GM21360 (cell line): ENCODE measurements around the gene PTPRN2.

Experiments used
- ATAC-seq: cut with Tn5 transposase; IDR thresholded peaks from one replicate; pipeline ENCODE4 v1.9.1; 2021; ENCODE audit warnings: mild to moderate bottlenecking, moderate library complexity; ENCODE audit not compliant: unreplicated experiment

PTPRN2 gene

DNA sequence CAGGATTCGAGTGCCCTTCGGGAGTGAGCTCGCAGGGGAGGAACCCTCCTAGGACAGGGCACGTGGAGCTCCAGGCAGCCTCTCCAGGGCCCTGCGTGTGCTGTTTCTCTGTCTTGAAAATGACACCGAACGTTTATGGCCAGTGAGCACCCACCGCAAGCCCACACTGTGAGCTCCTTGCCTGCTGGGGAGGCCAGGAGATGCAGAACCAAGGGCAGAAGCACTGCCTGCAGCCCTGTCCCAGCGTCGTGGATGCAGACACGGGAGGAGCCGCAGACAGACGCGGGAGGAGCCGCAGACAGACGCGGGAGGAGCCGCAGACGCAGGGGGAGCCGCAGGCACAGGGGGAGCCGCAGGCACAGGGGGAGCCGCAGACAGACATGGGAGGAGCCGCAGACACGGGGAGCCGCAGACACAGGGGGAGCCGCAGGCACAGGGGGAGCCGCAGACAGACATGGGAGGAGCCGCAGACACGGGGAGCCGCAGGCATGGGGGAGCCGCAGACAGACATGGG, 314.4 kb downstream of the PTPRN2 start:
- ATAC-seq, result no peak

DNA sequence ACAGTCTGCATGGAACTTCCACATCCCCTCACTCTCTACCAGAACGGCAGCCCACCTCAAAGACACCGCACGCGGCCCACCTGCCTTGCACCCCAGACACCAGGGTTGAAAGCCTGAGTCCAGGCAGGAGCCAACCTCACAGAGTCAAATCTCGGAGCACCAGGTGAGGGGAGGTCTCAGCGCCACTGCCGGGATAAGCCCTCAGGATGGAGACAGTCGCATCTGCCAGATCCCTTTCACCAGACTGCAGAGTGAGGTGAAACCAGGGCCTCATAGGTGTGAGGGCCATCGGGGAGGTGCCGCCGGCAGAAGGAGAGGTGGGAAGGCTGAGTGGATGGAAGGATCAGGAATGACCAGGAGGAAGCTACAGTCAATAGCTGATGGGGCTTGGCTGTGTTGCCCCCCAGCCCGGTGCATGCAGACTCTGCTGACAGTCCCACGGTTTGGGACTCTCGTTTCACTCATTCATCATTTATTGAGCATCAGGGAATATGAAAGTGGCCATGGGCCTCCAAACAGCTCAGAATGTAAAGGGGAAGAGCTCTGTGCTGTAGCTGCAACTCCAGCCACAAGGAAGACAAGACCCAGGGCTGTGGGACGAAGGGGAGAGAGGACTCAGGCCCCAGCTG, 315.0 kb downstream of the PTPRN2 start:
- ATAC-seq, result no peak

DNA sequence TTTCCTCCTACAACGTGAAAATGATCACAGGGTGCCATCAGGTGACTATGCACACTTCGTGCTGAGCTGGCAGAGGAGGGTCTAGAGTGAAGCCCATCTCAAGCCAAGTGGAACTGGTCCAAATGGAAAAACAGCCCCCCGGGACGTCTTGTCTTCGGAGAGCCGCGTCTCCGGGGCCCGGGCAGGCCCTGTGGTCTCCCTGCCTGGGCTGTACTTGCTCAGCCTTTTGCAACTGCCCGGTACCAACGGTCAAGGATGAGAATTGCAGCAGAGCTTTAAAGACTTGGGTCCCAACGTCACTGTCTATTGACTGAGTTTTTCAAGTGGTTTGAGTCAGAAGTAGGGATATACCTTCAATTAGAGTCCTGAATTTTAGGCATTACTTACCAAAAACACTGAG, 315.5 kb downstream of the PTPRN2 start:
- ATAC-seq, result no peak

DNA sequence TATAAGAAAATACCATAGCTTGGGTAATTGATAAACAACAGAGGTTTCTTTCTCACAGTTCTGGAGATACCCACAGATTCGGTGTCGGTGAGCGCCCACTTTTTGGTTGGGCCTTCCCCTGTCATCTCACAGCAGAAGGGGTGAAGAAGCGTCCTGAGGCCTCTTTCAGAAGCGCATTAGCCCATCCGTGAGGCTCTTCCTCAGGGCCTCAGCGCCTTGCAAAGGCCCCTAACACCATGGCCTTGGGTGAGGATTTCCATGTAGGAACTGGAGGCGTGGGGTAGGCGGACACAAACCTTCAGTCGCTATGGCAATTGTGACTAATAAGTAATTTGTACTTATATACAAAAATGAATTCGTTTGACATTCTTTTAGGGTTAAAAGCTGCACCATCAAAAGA, 316.0 kb downstream of the PTPRN2 start:
- no peak for ATAC-seq

DNA sequence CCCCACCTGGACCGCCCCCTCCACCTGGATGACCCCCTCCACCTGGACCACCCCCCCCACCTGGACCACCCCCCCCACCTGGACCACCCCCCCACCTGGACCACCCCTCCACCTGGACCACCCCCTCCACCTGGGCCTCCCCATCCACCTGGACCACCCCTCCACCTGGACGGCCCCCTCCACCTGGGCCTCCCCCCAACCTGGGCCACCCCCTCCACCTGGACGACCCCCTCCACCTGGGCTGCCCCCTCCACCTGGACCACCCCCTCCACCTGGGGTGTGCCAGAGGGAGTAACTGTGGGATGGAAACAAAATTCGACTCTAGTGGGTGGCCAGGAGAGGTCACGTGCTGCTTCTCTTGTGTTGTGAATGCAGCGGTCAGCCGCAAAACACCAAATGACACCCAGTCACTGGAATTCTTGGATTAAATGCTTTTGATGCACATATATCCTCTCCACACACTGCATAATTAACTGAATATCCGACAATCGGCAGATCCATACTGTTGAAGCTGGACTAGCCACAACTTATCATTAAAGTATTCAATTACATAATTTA, 316.7 kb downstream of the PTPRN2 start:
- ATAC-seq, result no peak

DNA sequence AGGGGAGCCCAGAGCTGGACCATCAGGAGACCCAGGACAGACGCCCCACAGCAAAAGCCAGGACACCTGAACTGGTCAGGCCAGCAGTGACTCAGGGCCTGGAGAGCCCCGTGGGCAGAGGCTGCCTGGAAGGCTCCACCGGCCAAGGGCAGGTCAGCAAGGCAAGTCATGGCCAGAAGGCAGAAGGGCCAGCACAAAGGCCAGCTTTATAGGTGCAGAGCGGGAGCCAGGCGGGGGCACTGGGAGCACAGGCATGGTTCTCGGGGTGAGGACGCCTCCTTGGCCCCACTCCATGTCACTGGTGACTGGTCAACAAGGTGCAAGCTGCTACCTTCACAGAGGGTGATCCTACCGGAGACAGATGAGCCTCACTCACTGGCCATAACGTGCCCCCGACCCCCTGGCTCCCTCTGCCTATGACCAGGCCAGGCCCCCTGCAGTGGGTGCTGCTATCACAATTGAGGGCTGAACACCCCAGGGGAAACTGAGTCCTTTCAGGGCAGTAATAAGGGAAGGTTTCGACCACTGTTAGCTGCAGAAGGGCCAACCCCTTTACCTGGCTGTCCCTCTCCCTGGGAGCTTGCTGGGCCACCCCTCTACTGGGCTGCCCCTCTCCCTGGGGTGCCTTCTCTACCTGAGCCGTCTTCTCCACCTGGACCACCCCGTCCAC, 317.4 kb downstream of the PTPRN2 start:
- no peak for ATAC-seq

DNA sequence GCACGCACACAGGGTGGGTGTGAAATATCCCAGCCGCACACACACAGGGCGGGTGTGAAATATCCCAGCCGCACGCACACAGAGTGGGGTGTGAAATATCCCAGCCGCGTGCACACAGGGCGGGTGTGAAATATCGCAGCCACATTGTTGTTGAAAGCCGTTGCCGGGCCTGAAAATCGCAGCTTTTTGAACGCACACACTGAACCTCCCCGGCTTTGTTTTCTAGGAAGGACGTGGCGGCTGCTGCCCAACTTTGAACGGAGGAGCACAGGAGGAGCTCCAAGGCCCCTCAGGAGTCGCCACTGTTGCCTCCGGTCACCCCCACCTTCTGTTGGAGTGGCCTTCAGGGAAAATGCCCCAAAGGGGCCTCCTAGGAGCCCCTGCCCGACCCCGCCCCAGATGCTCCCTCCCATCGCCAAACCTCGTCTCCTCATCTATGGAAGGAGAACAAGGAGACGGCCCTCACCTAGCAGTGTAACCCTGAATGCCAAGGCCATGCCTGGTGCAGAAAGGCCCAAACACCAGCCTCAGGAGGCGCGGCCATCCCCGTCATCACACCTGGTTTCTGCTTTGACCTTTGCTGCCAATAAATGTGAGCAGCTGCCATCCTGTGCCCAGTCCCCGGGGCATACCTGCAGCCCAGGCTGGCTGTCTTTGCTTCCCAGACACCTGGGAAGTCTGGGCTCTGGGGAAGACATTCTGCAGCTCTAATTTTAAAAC, 318.6 kb downstream of the PTPRN2 start:
- no peak for ATAC-seq

DNA sequence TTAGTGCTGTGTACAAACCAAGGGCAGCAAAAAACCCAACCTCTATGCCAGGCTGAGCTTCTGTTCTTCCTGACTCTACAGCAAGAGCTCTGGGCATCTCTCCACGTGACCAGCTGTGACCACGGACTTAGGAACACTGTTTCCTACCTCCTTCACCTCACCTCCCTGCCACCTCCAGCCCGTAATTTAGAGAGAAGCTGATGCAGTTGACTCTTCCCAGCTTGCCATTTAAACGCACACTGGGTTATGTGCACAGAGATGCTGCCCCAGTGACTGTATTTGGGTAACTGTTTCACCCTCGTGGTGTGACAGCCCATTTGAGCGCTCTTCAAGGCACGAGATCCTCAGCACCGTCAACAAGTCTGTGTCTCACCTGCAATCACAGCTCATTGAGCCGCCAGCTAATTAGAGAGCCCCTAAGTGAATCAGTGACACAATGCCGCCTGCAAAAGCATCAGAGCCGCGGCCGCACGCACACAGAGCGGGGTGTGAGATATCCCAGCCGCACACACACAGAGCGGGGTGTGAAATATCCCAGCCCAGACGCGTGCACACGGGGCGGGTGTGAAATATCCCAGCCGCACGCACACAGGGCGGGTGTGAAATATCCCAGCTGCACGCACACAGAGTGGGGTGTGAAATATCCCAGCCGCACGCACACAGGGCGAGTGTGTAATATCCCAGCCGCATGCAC, 319.7 kb downstream of the PTPRN2 start:
- ATAC-seq, result no peak

DNA sequence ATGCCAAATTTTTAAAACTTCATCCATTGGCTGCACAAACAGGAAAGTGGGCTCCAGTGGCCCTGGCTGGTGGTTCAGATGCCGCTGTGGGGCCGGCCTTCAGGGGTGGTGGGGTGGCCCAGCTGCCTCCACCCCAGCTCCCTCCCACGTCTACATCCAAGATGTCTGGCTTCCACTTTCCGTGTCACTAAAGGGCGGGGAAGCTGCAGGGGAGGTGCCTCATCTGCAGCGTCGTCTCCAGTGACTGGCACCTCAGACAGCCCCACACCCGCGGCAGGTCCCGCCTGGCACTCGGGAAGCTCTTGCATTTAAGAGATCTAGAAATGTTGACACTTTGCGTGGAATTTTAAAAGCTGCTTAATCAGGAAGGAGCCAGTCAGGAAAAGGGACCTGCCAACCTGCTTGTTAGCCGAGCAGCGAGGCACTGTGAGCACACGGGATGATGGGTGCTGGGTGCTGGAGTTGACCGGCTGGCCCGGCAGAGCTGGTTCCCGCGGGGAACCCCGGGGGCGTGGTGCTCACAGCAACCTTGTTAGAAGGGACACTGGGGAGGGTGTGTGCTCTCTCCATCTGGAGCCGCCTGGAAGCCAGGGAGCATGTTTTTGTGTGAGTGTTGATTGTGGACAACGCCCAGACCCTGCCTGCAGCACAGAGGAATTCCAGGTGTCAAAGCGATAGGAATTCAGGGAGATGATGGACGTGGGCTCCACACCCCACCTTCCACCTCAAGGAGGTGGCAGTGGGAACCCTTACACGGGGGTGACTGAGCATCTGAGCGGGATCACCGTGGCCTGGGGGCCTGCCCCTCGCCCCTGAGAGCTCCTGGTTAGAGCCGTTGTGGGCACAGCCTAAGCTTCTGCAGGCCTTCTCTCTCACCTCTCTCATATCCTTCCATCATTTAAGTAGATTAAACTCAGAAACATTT, 320.5 kb downstream of the PTPRN2 start:
- no peak for ATAC-seq

DNA sequence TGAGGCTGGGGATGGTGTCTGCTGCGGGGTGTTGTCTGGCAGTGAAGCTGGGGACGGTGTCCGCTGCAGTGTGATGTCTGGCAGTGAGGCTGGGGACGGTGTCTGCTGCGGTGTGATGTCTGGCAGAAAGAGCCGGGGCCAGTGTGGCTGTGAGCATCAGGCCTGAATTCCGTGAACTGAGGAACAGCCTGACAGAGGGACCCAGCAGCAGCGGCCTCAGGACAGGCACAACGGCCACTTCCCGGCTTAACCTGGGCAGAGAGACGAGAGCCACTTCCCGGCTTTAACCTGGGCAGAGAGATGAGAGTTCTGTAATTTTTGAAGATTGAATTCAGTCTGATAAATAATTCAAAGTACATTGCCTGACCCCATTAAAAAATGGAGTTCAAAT, 321.2 kb downstream of the PTPRN2 start:
- ATAC-seq, result no peak

DNA sequence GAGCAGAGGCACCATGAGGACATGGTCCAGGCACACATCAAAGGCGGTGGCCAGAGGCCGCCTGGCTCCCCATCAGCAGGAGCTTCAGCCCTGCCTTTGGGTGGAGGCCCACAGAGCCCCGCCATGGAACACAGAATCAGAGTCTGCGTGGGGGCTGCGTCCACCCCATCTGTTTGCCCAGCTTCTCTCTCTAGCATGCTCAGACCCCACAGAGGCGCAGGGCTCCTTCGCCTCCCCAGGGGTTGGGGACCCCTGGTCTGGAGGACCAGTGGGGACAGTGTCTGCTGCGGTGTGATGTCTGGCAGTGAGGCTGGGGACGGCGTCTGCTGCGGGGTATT, 321.9 kb downstream of the PTPRN2 start:
- no peak for ATAC-seq

DNA sequence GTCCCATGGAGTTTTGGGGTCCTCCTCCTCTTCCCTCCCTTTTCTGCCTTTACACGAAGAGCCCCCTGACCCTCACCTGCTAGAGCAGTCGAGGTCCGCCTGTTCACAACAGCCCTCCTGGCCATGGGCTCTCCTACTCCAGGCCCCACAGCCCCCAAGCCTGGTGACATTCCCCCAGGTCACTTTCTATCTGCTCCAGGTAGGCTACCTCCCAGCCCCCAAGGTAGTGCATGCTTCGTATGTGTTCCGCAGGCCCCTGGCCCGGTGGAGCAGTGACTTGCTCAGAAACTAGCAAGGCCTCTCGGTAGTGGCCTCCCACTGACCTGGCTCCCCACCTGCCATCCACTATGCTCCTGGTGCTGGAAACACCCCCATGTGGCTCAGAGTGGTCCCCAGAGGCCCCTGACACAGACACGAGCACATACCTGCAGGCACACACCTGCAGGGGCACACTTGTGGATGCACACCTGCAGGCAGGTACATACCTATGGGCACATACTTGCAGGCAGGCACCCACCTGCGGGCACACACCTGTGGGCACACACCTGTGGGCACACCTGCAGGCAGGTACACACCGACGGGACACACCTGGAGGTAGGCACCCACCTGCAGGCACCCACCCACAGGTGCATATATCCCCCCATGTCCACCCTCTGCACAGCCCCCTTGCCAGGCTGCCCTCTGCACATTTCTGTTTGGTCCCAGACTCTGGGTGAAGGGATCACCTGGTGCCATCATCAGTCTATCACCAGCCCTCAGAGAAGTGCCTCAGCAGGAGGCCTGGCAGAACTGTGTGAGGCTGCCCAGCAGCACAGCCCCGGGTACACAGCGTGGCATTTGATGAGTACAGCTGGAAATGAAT, 322.5 kb downstream of the PTPRN2 start:
- no peak for ATAC-seq

DNA sequence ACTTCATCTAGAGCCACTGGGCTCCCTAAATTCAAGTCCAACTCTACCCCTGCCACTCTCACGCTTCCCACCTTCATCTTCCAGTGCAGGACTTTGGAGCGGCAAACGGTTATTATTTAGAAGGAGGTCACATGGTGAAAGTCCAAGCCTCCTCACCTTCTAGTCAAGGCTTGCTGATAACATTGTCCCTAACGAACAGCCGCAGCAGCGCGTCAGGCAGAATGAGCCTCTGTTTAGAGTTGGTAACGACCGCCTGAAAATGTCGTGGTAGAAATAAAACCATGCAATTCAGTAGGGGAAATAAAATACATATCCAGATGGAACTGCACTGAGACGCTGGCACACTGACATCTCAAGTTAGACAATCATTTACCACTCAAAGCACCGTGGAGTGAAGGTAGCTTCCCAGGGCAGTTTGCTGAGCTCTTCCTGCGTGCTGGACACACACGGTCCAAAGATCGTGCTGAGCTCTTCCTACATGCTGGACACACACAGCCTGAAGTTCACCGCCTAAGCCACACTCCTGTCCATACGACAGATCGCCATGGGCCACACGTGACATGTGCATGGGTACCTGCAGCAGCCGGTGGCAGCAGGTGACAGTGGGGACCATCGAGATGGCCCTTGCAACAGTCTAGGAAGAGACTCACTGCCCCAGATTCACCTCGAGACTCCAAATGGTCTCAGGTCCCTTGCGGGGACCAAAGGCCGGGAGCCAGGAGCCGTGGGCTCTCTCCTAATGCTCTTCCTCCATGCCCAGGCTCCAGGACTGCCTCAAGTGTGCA, 323.5 kb downstream of the PTPRN2 start:
- no peak for ATAC-seq

DNA sequence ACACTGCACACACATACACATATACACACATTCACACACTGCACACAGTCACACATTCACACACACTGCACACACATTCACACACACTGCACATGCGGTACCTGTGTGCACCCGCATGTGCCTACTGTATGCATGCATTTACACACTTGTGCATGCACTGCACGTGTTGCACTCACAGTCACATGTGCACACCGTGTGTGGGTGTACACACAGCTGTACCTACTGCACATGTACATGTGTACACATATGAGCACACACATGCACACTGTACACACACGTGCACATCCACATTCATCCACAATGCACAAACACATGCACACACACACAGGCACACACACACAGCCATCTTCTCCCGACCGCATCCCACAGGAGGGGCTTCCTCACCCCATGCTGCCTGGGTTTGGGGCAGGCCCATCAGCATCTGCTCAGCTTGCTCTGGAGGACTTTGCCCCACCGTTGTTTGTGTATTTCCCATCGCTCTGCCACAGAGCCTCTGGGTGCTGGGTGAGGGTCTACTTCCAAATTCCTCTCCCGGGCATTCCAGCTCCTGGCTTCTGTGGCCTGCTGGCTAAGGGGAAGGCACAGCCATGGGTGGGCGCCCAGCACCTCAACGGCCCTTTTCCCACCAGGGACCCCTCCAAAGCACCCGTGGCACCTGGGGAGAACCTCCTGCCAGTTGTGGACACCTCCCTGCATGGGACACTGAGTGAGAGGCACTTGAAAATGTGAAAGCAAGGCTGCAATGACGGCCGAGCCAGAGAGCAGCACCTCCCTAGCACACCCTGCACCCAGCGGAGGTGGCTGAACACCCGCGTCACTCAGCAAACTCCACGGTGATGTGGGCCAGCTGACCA, 324.3 kb downstream of the PTPRN2 start:
- ATAC-seq, result no peak

DNA sequence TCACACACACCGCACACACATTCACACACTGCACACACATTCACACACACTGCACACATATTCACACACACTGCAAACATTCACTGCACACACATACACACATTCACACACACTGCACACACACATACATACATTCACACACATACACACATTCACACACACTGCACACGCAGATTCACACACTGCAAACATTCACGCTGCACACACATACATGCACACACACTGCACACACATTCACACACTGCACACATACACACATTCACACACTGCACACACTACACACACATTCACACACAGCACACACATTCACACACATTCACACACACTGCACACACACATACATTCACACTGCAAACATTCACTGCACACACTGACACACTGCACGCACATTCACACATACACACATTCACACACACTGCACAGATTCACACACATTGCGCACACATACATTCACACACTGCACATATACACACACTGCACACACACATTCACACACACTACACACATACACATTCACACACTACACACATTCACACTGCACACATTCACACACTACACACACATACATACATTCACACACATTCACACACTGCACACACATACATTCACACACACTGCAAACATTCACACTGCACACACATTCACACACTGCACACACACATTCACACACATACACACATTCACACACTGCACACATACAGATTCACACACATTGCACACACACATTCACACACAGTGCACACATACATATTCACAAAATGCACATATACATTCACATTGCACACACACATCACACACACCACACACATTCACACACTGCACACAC, 325.1 kb downstream of the PTPRN2 start:
- ATAC-seq, result no peak

DNA sequence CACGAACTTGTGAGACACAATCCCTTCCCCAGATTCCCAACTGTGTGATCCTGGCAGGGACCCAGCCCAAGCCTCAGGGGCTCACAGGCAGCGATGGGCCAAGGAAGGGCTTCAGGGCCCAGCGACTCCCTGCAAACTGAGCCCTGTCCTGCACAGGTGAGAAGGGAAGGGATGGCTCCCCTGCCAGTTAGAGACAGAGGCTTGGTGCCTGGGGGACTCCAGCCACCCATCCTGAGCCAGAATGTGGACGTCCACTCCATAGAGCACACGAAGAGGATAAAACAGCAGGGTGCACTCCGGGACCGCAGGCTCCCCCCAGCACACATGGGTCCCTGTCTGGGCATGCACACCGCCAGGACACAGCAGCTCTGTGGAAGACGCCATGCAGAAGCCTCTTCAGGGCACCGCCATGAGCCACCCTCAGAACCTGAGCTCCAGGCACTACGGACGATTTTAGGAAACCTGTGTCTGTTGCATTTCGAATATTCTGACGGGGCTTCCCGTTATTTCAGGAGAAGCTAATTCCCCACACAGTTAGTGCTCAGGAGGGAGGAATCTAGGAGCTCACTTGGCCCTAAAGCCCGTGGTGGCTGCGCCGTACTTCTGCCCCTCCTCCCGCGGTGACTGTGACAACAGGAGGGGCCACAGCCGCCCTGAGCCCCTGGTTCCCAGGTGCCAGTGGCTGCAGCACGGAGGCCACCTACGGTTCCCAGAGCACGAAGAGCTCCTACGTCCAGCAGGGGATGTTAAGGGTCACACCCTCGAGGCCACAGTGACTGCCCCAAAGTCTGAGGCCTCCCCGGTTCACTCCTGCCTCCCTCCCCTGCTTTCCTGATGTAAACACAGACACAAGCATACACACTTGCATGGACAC, 326.0 kb downstream of the PTPRN2 start:
- ATAC-seq, result no peak
